GM19324 (cell line): ENCODE measurements around the gene GNLY.

Experiments
- ATAC-seq: cut with Tn5 transposase; IDR thresholded peaks from one replicate; pipeline ENCODE4 v1.9.1; 2021; ENCODE audit warnings: mild to moderate bottlenecking, moderate library complexity; ENCODE audit not compliant: unreplicated experiment, low FRiP score

GNLY gene

GRCh38 chr2:85741211-85741832, 47.2 kb downstream of the GNLY start:
- no peak for ATAC-seq

GRCh38 chr2:85741833-85742455, 47.8 kb downstream of the GNLY start:
- no peak for ATAC-seq

DNA sequence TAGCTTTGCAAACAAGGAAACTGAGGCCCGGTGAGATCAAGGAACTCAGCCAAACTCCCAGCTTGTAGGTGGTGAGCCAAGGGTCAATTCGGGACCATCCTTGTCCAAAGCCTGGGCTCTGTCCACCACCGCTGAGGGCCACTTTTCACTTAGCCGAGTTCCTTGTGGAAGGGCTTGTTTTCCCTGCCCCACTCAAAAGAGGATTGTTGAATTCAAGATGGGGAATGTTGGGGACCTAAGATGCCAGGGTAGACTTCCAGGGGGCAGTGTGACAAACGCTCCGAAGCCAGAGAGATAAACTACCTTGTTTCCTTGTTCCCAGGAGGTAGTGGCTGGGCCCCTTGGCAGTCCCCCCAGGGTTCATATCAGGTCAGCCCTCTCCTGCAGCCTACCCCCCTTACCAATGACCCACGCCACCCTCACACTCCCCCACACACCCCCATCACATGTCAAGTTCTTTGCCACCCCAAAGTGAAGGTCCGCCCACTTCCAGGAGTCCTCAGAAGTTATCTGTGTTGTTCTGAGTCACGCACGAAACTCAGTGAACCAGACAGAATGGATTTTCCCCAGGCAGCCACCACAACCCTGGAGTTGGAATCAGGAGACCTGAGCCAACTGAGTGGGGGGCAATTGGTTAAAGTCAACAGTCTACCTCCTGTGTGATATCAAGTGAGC, 49.3 kb downstream of the GNLY start:
- ATAC-seq = no peak

GRCh38 chr2:85744055-85744454, 49.9 kb downstream of the GNLY start:
- ATAC-seq = no peak

DNA sequence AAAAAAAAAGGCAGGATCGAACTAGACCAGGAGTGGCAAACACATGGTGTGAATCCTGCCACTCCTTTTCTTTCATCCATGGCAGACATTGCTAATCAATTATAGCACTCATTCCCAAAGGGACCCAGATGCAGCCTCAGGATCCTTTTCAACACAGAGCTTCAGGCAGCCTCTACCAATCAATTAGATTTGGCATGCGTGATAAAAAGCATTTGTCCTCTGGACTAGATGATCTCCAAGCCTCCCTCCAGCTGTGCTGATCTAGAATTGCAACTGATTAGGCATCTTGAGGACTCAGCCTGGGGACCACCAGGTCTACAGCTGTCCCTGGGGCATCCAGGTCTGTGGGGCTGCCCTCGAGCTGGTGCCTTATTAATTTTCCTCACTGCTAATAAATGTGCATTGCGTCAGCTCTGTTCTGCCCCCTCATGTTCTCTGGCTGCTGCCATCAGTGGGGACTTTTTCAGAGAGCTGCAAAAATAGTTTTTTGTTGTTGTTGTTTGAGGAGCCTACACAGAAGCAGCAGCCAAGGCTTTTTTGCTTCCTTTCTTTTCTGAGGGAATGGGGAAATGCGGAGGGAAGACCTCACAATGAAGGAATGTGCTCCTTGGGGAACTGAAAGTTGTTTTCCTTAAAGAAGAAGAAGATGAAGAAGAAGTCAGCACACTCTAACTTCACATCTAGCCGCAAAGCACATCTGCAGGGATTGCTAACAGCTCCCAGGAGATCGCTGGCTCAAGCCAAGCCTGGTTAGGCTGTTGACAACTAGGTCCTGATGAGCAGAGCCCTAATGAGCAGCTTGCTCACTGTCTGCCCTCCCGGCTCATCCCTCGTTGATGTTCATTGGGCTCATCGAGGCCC, 50.8 kb downstream of the GNLY start:
- no peak for ATAC-seq

DNA sequence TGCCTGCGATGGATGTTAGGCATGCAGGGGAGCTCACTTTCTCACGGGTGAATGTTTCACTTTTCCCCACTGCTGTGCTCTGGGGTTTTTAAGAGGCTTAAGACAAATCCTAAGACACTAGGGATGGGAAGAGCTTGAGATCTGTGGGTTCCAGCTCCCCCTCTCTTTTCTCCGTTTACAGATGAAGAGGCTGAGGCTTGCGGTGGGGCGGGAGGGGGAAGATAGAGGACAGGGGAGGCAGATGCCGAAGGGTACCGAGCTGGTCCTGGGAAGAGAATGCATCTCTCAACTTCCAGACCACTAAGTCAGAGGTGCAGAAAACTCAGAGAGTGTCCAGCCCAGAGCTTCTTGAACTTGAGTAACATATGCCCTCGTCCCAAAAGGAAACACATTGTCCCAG, 51.5 kb downstream of the GNLY start:
- no peak for ATAC-seq

- ATAC-seq = no peak
Measured at GRCh38 chr2:85746321-85747004, 52.3 kb downstream of the GNLY start.

DNA sequence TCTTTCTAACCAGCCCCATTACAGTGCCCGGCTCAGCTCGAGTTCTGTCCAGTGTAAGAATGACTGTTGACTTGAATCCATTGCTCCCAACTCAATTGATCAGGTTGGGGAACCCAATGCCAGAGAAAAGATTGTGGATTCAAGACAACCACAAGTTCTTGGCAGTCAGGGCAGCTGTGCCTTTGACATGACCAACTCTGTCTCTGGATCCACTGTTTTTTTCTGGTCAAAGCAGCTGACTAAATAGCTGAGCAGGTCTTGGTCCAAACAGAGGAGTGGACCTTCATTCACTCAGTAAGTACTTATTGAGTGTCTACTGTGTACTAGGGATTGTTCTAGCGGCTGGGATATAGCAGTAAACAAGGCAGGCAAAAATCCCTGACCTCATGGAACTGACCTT, 53.3 kb downstream of the GNLY start:
- ATAC-seq = no peak

DNA sequence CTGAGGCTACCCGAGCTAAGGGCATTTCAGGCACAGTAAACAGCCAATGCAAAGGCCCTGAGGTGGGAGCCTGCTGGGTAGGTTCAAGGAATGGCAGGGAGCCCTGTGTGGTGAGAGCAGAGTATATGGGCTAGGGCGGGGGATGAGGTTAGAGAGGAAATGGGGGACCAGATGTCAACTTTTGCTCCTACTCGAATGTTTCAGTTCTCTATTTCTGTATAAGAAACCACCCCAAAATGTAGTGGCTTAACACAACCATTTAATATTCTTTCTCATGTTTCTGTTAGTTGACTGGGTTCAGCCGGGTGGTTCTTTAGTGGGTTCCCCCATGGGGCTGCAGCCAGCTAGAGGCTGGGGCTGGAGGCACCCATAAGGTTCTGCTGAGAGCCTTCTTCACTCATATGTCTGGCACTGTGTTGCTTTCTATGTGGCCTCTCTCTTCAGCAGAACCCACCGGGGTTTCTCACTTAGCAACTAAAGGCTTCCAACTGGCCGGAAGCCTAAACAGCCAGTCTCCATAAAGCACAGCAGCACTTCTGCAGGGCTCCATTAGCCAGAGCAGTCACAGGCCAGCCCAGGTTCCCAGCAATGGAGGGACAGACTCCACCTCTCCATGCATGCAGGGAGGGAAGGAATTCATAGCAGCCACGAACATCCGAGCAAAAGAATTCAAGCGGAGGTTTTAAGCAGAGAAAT, 54.0 kb downstream of the GNLY start:
- peak; percentile 55 for ATAC-seq
